ENCODE measurements around the gene CACNA2D3.

- TF ChIP-seq, protein P1, sequence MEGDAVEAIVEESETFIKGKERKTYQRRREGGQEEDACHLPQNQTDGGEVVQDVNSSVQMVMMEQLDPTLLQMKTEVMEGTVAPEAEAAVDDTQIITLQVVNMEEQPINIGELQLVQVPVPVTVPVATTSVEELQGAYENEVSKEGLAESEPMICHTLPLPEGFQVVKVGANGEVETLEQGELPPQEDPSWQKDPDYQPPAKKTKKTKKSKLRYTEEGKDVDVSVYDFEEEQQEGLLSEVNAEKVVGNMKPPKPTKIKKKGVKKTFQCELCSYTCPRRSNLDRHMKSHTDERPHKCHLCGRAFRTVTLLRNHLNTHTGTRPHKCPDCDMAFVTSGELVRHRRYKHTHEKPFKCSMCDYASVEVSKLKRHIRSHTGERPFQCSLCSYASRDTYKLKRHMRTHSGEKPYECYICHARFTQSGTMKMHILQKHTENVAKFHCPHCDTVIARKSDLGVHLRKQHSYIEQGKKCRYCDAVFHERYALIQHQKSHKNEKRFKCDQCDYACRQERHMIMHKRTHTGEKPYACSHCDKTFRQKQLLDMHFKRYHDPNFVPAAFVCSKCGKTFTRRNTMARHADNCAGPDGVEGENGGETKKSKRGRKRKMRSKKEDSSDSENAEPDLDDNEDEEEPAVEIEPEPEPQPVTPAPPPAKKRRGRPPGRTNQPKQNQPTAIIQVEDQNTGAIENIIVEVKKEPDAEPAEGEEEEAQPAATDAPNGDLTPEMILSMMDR (IDR thresholded peaks at IDR 0.05; ENCODE audit: low read length): no peak
- no peak for TF ChIP-seq EZH2 (optimal IDR thresholded peaks at IDR 0.05; ENCODE audit: low read depth, low read length)
These were observed 325.1 kb downstream of the CACNA2D3 start for GRCh38 chr3:54447427-54447826.
